ENCODE results near the gene KCTD5.

KCTD5 gene

GRCh38 chr16:2734844-2735515 is 52.7 kb downstream of the KCTD5 start:
- H3K4me1 ChIP-seq (ENCODE audit: control insufficient read depth, insufficient read depth, low read length): no peaks in the 10 kb centered on the region
- no peak overlapping the region for H3K27ac ChIP-seq (ENCODE audit: low read length)
- DNase-seq (ENCODE audit: low read depth, low spot score): no peak
- H3K4me3 ChIP-seq (ENCODE audit: low read length): no peak overlapping the region
- H3K9me3 ChIP-seq (ENCODE audit: control insufficient read depth, insufficient read depth, low read length): no peaks in the 10 kb centered on the region
- H3K27me3 ChIP-seq (ENCODE audit: control insufficient read depth, insufficient read depth, low read length): no peaks in the 10 kb centered on the region
- no CpG with 5 or more reads among the region's 10 CpGs for WGBS (ENCODE audit: insufficient coverage, insufficient read length)
- no peaks in the 10 kb centered on the region for H3K36me3 ChIP-seq (ENCODE audit: control insufficient read depth, insufficient read depth, low read length)

- no peaks in the 10 kb centered on the region for H3K9me3 ChIP-seq (ENCODE audit: control insufficient read depth, insufficient read depth, low read length)
- H3K4me3 ChIP-seq (ENCODE audit: low read length): no peak overlapping the region
- H3K4me1 ChIP-seq (ENCODE audit: control insufficient read depth, insufficient read depth, low read length): no peaks in the 10 kb centered on the region
- WGBS (ENCODE audit: insufficient coverage, insufficient read length): no CpG with 5 or more reads among the region's 11 CpGs
- DNase-seq (ENCODE audit: low read depth, low spot score): no peak
- H3K27ac ChIP-seq (ENCODE audit: low read length): no peak overlapping the region
- H3K36me3 ChIP-seq (ENCODE audit: control insufficient read depth, insufficient read depth, low read length): no peaks in the 10 kb centered on the region
- H3K27me3 ChIP-seq (ENCODE audit: control insufficient read depth, insufficient read depth, low read length): no peaks in the 10 kb centered on the region
Measured at GRCh38 chr16:2736476-2737237, 54.3 kb downstream of the KCTD5 start.

DNA sequence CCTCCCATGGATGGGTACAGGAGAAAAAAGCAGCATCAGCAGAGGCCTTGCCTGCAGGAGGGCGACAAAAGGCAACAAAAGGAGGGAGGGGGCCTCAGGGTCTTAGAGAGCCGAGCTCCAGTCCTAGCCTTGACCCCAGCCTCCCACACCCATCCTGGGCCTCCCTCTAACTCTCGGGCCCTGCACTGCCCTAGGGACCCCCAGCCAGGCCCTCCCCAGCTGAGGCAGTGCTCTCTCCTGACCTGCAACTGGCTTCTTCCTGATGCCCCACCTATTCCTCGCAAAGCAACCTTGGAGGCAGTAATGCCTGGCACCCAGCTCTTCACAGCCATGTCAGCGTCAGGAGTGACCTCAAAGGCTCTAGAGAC is 54.9 kb downstream of the KCTD5 start:
- no CpG with 5 or more reads among the region's 5 CpGs for WGBS (ENCODE audit: insufficient coverage, insufficient read length)
- no peak for DNase-seq (ENCODE audit: low read depth, low spot score)
- H3K4me1 ChIP-seq (ENCODE audit: control insufficient read depth, insufficient read depth, low read length): no peaks in the 10 kb centered on the region

GRCh38 chr16:2737895-2738418 is 55.6 kb downstream of the KCTD5 start:
- DNase-seq (ENCODE audit: low read depth, low spot score): no peak
- H3K27ac ChIP-seq (ENCODE audit: low read length): no peak overlapping the region
- no peaks in the 10 kb centered on the region for H3K4me1 ChIP-seq (ENCODE audit: control insufficient read depth, insufficient read depth, low read length)
- H3K9me3 ChIP-seq (ENCODE audit: control insufficient read depth, insufficient read depth, low read length): no peaks in the 10 kb centered on the region
- no peaks in the 10 kb centered on the region for H3K36me3 ChIP-seq (ENCODE audit: control insufficient read depth, insufficient read depth, low read length)
- H3K27me3 ChIP-seq (ENCODE audit: control insufficient read depth, insufficient read depth, low read length): no peaks in the 10 kb centered on the region
- H3K4me3 ChIP-seq (ENCODE audit: low read length): no peak overlapping the region
- WGBS (ENCODE audit: insufficient coverage, insufficient read length): no CpG with 5 or more reads among the region's 7 CpGs

More for the DNA sequence above, 54.9 kb downstream of the KCTD5 start:
- H3K4me3 ChIP-seq (ENCODE audit: low read length): no peak overlapping the region
- no peak overlapping the region for H3K27ac ChIP-seq (ENCODE audit: low read length)
- no peaks in the 10 kb centered on the region for H3K9me3 ChIP-seq (ENCODE audit: control insufficient read depth, insufficient read depth, low read length)
- no peaks in the 10 kb centered on the region for H3K27me3 ChIP-seq (ENCODE audit: control insufficient read depth, insufficient read depth, low read length)
- H3K36me3 ChIP-seq (ENCODE audit: control insufficient read depth, insufficient read depth, low read length): no peaks in the 10 kb centered on the region

GRCh38 chr16:2738615-2739014 is 56.3 kb downstream of the KCTD5 start:
- no peak for DNase-seq (ENCODE audit: low read depth, low spot score)
- Histone ChIP-seq H3K27ac (ENCODE audit: low read length) (no peak overlapping the region), H3K9me3 (ENCODE audit: control insufficient read depth, insufficient read depth, low read length) (no peaks in the 10 kb centered on the region), H3K36me3 (ENCODE audit: control insufficient read depth, insufficient read depth, low read length) (no peaks in the 10 kb centered on the region), H3K27me3 (ENCODE audit: control insufficient read depth, insufficient read depth, low read length) (no peaks in the 10 kb centered on the region), H3K4me3 (ENCODE audit: low read length) (no peak overlapping the region), H3K4me1 (ENCODE audit: control insufficient read depth, insufficient read depth, low read length) (no peaks in the 10 kb centered on the region)
- no CpG with 5 or more reads among the region's 5 CpGs for WGBS (ENCODE audit: insufficient coverage, insufficient read length)

DNA sequence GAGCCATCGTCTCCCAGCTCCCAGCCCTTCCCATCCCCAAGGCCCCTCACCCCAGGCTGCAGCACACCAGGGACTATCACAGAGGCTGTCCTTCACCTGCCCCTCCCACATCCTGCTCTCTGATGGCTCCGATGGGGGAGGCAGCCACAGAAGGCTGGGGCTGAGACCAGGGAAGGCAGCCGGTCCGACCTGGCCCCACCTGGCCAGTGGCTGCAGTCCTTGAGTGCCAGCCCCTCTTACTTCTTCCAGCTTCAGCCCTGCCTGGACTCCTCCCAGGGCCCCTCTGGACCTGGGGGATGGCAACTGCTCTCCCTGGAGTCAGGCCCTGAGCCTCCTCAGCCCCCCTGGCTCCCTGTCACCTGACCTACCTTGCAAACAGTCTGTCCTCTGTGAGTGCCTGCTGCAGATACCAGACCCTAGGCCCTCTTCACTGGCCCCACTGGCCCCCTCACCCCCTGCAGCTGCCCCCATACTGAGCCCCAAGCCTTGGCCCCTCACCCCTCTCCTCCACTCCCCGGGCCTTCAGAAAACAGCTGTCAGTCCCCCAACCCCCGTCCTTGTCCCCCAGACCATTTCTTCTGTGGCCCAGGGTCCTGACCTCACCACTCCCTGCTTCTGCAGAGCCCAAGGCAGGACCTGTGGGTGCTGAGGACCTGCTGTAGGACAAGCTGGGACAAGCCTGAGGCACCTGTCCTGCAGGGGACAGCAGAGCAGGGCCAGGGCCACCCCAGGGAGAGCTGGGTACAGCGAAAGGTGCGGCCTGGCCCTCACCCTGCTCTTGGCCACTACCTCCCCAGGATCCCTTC is 57.5 kb downstream of the KCTD5 start:
- H3K27ac ChIP-seq (ENCODE audit: low read length): no peak overlapping the region
- no peak overlapping the region for H3K4me3 ChIP-seq (ENCODE audit: low read length)
- no peaks in the 10 kb centered on the region for H3K4me1 ChIP-seq (ENCODE audit: control insufficient read depth, insufficient read depth, low read length)
- WGBS (ENCODE audit: insufficient coverage, insufficient read length): no CpG with 5 or more reads among the region's 8 CpGs
- no peak for DNase-seq (ENCODE audit: low read depth, low spot score)
- H3K36me3 ChIP-seq (ENCODE audit: control insufficient read depth, insufficient read depth, low read length): no peaks in the 10 kb centered on the region
- no peaks in the 10 kb centered on the region for H3K9me3 ChIP-seq (ENCODE audit: control insufficient read depth, insufficient read depth, low read length)
- no peaks in the 10 kb centered on the region for H3K27me3 ChIP-seq (ENCODE audit: control insufficient read depth, insufficient read depth, low read length)

DNA sequence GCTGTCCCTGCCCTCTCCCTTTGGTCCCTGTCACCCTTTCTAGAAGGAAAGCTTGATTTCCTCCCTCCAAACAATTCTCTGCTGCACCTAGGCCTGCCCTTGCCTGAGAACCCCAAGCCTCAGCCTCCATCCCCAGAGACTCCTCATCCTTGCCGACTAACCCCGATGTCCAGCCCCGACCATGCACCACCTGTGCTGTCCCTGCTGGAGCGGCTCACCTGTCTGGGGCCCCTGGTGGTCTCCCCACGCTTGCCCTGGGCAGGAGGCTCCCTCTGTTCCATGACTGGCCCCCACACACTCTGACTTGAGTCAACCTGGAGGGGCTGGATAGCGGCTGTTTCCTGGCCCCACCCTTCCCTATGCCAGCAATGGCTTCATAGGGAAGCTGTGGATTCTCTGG is 58.2 kb downstream of the KCTD5 start:
- no peak overlapping the region for H3K27ac ChIP-seq (ENCODE audit: low read length)
- WGBS (ENCODE audit: insufficient coverage, insufficient read length): no CpG with 5 or more reads among the region's 6 CpGs
- DNase-seq (ENCODE audit: low read depth, low spot score): no peak
- no peaks in the 10 kb centered on the region for H3K4me1 ChIP-seq (ENCODE audit: control insufficient read depth, insufficient read depth, low read length)
- no peak overlapping the region for H3K4me3 ChIP-seq (ENCODE audit: low read length)
- H3K36me3 ChIP-seq (ENCODE audit: control insufficient read depth, insufficient read depth, low read length): no peaks in the 10 kb centered on the region
- H3K27me3 ChIP-seq (ENCODE audit: control insufficient read depth, insufficient read depth, low read length): no peaks in the 10 kb centered on the region
- H3K9me3 ChIP-seq (ENCODE audit: control insufficient read depth, insufficient read depth, low read length): no peaks in the 10 kb centered on the region

- Histone ChIP-seq H3K4me1 (ENCODE audit: control insufficient read depth, insufficient read depth, low read length) (no peaks in the 10 kb centered on the region), H3K9me3 (ENCODE audit: control insufficient read depth, insufficient read depth, low read length) (no peaks in the 10 kb centered on the region), H3K27me3 (ENCODE audit: control insufficient read depth, insufficient read depth, low read length) (no peaks in the 10 kb centered on the region), H3K4me3 (ENCODE audit: low read length) (no peak overlapping the region), H3K36me3 (ENCODE audit: control insufficient read depth, insufficient read depth, low read length) (no peaks in the 10 kb centered on the region), H3K27ac (ENCODE audit: low read length) (no peak overlapping the region)
- no CpG with 5 or more reads among the region's 4 CpGs for WGBS (ENCODE audit: insufficient coverage, insufficient read length)
- no peak for DNase-seq (ENCODE audit: low read depth, low spot score)
Measured at GRCh38 chr16:2741168-2741567, 58.8 kb downstream of the KCTD5 start.

GRCh38 chr16:2742323-2743006 is 60.1 kb downstream of the KCTD5 start:
- Histone ChIP-seq H3K4me1 (ENCODE audit: control insufficient read depth, insufficient read depth, low read length) (no peaks in the 10 kb centered on the region), H3K4me3 (ENCODE audit: low read length) (no peak overlapping the region)
- WGBS (ENCODE audit: insufficient coverage, insufficient read length): no CpG with 5 or more reads among the region's 12 CpGs

More at GRCh38 chr16:2742323-2743006, 60.1 kb downstream of the KCTD5 start:
- no peak overlapping the region for H3K27ac ChIP-seq (ENCODE audit: low read length)
- DNase-seq (ENCODE audit: low read depth, low spot score): no peak
- H3K36me3 ChIP-seq (ENCODE audit: control insufficient read depth, insufficient read depth, low read length): no peaks in the 10 kb centered on the region
- no peaks in the 10 kb centered on the region for H3K9me3 ChIP-seq (ENCODE audit: control insufficient read depth, insufficient read depth, low read length)
- H3K27me3 ChIP-seq (ENCODE audit: control insufficient read depth, insufficient read depth, low read length): no peaks in the 10 kb centered on the region
